GM21619 (cell line): Measurements from ENCODE around the gene TRIM52.

Experiments used
- ATAC-seq: cut with Tn5 transposase; IDR thresholded peaks from one replicate; pipeline ENCODE4 v1.9.1; 2021; ENCODE audit not compliant: unreplicated experiment

TRIM52 gene

DNA sequence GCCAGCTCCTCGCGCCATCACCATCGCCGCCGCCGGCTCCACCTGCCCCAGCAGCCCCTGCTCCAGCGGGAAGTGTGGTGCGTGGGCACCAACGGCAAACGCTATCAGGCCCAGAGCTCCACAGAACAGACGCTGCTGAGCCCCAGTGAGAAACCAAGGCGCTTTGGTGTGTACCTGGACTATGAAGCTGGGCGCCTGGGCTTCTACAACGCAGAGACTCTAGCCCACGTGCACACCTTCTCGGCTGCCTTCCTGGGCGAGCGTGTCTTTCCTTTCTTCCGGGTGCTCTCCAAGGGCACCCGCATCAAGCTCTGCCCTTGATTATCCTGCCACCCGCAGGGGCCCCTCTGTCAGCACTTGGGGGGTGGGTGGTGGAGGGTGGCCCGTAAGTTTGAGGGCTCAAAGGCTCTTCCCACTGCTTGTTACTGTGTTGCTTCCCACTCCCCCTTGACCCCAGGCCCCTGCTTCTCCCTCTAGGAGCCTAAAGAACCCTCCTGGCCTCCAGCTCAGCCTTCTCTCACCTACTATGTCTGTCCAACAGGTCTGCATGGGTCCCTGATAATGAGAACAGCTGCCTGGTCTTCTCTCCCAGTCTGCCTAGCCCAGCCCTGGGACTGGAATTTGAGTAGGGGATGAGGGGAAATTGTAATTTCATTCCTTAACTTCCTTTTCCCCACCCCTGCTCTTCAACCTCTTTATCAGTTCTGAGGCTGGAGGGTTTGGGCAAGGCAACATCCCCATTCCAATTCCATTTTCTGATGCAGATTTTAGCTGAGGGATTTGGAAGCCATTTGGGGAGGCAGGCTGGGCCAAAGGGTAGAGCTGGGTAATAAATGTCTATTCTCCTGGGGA, 26.3 kb downstream of the TRIM52 start:
- no peak for ATAC-seq

DNA sequence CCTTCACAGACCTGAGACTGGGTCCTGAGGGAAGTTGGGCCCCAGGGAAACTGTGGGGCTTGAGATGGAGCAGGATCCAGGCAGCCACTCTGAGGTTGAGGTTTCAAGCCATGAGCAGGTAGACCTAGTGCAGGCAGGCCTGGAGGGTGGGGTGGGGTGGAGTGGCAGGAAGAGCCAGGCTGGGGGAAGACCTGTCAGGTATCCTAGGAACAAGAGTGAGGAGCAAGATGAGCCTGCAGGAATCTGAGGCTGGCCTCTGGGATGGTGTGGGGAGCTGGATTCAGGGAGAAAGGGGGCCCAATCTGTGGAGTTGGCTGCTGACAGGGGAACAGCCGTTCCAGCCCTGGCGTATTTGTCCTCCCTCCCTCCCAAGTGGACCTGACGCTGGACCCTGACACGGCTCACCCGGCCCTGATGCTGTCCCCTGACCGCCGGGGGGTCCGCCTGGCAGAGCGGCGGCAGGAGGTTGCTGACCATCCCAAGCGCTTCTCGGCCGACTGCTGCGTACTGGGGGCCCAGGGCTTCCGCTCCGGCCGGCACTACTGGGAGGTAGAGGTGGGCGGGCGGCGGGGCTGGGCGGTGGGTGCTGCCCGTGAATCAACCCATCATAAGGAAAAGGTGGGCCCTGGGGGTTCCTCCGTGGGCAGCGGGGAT, 27.0 kb downstream of the TRIM52 start:
- ATAC-seq: no peak

DNA sequence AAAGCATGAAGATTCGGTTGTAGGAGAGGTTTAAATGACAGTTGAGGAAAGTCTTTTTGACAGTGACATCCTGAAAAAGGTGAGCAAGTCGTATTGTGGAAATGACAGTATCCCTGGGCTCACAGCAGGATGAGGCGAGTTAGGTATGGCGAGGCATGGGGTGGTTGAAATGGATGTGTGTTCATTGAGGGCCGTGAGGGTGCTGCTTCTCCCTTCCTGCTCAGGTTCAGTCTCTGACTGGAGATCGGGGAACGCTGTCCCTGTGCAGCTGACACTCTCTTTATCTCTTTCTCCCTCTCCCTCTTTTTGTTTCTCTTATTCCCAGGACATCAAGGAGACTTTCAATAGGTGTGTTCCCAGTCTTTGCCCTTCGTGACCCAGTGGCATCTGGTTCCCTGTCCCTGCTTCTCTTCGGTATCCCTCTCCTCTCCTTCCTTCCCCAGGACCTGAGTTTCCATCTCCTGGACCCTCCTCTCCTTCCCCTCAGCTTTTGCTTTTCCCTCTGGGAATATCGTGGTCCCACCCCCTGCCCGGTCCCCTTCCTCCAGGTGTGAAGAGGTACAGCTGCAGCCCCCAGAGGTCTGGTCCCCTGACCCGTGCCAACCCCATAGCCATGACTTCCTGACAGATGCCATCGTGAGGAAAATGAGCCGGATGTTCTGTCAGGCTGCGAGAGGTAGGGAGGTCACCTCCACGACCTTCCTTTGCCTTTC, 27.7 kb downstream of the TRIM52 start:
- no peak for ATAC-seq

DNA sequence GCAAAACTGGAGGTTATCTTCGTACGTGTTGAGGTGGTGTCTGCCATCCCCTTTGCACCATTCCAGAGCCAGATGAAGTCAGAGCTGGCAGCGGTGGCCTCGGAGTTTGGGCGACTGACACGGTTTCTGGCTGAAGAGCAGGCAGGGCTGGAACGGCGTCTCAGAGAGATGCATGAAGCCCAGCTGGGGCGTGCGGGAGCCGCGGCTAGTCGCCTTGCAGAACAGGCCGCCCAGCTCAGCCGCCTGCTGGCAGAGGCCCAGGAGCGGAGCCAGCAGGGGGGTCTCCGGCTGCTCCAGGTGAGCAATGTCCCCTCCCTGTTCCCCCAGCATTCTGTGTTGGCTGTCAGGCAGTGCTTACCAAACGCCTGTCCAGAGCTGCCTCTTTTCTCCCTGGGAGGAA, 28.4 kb downstream of the TRIM52 start:
- no peak for ATAC-seq

DNA sequence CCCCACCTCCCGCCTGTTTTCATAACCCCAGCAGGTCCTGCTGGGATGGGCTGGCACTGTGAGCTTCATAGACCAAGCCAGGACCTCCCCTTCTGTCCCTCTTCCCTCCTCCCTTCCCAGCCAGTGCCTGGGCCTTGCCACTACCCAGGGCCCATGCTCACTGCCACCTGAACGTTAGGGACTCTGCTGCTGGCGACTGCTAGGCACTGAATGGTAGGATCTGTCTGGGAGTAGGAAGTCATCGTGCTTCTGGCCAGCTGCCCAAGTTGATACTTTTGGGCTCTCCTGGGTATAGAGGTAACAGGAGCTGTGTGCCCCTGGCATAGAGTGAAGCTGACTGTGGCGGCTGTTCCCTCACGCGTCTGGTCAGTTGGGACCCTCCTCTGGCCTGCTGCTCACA, 29.5 kb downstream of the TRIM52 start:
- no peak for ATAC-seq

DNA sequence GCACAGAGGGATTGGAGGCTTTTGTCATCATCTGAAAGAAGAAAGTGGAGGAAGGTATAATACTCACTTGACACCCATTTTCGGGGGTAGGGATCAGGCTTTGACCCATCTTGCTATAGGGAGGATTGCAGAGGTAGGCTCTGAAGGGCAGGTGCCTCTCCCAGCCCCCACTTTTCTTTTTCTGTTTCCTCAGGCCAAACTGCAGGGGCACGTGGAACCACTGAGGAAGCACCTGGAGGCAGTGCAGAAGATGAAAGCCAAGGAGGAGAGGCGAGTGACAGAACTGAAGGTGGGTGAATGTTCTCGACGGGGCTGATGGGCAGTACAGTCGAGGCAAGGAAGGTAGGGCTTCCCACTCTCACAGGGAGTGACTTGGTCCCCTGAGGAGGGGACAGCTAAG, 30.4 kb downstream of the TRIM52 start:
- ATAC-seq: no peak

DNA sequence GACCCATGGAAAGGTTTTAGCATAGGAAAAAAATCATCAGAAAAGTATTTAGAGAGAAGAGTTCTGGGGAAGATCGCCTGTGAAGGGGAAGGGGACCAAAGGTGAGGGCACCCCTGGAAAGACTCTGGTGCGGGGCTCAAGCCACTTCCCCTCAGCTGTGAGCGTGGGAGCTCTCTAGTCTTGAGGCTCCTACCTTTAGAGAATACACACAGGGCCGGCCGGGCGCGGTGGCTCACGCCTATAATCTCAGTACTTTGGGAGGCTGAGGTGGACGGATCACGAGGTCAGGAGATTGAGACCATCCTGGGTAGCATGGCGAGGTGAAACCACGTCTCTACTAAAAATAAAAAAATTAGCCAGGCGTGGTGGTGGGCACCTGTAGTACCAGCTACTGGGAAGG, 30.9 kb downstream of the TRIM52 start:
- ATAC-seq: no peak

DNA sequence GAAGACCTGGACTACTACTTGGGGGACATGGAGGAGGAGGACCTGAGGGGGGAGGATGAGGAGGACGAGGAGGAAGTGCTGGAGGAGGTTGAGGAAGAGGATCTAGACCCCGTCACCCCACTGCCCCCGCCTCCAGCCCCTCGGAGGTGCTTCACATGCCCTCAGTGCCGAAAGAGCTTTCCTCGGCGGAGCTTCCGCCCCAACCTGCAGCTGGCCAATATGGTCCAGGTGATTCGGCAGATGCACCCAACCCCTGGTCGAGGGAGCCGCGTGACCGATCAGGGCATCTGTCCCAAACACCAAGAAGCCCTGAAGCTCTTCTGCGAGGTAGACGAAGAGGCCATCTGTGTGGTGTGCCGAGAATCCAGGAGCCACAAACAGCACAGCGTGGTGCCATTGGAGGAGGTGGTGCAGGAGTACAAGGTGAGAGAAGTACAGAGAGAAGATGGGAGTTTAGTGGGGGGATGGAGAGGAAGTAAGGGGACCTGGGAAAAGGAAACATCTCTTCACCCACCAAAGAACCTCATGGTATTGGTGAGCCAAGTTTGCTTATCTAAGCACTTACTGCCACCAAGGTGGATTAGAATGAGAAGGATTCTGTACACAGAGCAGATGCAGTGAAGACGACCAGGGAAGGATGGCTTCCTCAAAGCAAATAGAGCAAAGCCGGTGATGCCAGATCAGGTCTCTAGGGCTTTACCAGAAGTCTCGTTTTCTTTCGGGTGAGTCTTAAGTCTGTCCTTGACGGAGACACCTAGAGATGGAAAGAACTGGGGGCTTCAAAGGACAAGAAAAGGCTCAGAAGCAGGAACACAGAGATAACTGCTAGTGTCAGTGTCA, 36.3 kb downstream of the TRIM52 start:
- no peak for ATAC-seq

DNA sequence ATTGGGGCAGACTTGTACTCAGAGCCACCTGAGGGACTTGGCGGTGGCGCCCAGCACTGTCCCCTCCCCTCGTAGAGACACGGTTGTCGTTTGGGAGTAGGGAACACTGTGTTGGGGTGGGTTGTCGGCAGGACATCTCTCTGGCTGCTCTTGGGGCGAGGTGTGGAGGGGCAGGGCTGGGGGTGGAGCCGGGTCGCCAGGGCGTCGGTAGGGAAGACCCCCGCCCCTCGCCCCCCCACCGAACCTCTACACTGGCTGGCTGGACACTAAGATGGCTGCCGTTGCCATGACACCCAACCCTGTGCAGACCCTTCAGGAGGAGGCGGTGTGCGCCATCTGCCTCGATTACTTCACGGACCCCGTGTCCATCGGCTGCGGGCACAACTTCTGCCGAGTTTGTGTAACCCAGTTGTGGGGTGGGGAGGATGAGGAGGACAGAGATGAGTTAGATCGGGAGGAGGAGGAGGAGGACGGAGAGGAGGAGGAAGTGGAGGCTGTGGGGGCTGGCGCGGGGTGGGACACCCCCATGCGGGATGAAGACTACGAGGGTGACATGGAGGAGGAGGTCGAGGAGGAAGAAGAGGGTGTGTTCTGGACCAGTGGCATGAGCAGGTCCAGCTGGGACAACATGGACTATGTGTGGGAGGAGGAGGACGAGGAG, 37.1 kb downstream of the TRIM52 start:
- ATAC-seq: no peak

DNA sequence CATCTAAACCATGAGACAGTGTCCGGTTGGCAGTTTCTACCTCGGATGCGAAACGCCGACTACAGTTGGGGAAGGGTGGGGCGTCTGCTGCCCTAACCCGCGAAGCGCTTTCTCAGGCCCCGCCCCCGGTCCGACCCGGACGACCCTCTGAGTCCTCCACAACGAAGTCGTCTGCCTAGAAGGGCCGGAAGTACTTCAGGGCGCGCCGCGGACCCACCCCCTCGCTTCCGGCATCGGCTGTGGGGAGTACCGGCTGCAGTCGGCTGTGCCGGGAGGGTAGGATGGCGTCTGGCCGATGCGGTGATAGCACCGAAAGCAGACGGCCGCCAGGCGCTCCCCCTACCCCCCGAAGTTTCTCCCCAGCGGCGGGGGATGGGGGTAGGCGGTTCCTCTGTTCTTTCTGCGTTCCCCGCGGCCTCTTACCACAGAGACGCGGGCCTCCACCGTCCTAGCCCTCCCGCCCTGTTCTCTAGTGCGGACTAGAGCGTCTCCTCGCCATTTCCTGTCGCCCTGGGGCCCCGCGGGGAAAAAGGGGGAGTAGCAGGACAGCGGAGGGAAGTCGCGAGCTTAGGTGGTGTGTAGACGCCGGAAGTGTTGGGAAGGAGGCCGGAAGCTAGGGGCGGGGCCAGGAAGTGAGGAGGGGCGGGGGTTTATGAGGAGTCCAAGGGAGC, 37.8 kb downstream of the TRIM52 start, which contains the start of gene TRIM41:
TRIM41 (plus strand) TSS at position 224 of the 671 bp plus-strand sequence. CDS start 719 bp downstream, outside the sequence.
- ATAC-seq: peak; percentile 56

DNA sequence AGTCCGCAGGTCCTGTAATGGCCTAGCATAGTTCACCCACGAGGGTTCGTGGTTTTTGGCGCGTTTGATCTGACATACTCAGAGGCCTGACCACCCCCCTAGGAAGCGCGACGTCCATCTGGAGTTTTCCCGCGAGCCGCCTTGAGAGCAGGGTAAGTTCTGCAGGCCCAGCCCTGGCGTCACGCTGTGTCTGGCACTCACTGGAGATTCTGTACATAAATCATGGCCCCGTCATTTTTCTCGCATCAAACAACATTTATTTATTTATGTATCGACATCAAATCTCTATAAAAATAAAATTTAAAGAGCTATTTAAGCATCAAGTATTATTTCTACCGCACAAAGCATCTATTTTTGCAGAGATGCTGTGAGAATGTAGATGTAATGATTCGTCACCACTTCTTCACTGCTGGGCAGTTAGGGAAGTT, 38.3 kb downstream of the TRIM52 start:
- no peak for ATAC-seq

DNA sequence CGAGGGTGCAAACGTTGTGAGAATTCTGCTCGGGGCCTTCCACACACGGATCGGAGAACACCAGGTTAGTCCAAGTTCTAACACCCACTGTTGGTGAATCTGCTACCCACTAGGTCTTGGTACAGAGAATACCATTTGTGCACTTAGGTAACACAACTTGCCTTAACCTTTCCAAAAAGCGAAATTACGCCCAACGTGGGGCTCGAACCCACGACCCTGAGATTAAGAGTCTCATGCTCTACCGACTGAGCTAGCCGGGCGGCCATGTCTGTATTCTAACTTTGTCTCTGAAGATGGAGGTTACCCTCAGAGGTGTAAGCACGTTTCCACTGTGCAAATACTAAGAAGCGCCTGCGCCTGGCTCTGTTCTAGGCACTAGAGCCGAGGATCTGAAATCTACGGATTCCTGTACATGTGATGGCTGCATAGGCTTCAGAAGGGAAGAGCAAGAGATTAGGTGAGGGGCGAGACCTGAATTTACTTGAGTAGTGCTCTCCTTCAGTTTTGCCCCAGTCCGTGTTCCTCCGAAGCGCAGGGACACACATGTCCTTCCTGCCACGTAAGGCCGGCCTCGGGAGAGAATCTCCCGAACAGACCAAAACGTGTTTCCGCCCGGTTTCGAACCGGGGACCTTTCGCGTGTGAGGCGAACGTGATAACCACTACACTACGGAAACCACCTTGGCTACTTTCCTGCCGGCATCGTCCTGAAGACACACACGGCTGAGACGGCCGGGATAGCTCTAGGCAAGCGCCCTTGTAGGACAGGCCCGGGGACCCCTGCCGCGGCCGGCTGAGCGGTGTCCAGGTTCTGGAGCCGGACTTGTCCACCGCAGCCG, 38.9 kb downstream of the TRIM52 start:
- ATAC-seq: peak; percentile 26

DNA sequence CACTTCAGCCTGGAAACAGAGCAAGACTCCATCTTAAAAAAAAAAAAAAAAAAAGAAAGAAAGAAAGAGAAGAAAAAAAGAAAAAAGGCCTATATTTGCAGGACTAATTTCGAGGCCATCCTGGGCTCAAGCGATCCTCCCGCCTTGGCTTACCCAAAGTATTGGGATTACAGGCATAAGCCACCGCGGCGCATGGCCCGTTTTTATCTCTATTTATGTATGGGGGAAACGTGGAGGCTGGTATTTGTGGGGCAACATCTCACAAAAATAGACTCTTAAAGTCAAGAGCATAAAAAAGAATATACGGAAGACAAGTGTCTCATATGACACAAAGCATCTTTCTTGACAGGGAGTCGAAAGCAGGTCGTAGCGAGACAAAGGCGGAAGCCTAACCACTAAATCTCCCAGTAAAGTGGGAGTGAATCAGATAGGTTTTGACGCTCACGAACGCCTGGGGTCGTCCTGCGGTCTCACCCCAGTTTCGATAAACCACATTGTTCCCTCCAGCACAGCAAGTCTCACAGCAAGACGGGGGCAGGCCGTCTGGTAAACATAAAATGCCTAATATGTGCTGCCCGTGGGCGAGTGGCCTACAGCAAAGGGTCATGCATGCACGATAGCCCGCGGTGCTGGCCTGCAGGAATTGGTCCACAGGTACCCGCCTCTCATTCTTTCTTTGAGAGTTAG, 39.7 kb downstream of the TRIM52 start:
- ATAC-seq: no peak

DNA sequence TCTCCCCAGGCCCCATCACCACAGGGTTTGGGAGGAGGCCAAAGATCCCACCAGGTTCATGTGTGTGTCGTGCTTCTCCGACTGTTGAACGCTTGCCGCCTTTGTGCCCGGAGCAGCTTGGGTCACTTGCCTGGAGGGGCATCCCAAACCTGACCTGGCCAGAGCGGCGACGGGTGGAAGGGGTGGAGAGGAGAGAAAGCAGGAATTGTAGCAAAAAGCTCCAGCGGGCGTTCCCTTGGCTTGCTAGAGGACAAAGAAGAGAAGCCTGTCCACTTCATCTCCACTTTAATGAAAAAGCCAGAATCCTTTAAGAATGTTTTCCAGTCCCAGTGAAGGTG, 40.8 kb downstream of the TRIM52 start:
- ATAC-seq: no peak

DNA sequence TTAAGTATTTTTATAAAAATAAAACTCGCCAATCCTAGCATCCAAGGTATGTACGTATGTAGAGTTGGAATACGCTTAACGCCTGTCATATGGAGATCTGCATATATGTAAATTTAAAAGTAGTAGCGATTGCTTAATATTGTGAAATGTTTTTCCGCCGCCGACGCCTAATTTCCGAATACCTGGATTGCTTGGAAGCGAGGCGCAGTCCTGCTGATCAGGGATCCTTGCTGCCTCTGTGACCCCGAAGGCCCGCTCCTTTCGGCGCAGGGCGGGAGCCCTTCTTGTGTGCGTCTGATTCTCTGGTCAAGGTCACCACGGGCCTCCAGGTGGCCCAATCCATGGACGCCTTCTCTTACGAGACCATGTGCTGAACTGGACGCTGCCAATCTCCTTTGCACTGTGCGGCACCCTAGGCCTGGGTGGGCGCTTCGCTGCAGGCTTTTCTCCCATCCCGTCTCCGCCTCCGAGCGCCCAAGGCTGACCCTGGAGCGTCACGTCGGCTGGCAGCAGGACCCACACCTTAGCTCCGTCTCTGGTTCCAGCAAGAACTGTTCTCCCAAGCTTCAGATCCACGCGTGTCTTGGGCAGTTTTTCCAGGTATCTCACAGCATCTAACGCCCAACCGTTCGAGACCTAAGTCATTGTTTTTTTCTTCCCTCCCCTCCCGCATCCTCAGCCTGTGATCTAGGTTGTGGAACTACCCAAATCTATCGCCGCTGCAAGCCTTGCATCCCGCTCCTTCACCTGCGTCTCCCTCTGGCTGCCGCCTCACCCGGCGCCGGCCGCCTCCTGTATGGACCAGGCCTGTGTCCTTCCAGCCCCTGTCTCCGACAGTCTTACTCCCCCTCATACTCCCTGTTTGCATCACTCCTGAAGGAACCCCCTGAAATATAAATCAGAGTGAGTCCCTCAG, 41.4 kb downstream of the TRIM52 start:
- no peak for ATAC-seq

DNA sequence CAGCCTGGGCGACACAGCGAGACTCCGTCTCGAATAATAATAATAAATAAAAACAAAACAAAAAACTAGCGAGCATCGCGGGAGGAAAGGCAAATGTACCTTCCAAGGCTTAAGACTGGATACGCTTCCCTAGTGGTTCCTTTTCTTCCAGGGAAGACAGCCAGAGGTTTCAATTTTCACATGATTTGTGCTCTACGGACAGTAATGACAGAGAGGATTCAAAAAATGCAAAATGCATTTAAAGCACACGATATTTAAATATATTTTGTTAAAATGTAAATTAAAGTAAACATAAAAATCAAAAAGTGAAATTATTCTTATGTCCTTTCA, 42.2 kb downstream of the TRIM52 start:
- no peak for ATAC-seq

DNA sequence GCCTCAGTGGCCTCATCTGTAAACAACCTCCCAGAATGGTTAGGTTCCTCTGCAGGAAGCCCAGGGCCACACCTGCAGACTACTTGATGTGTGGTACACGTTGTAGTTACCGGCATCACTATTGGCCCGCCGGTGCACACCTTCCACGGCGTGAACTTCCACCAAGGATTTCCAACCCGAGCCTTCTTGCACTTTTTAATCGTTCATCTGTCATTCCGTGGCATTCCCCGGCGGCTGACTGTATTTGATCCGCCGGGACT, 43.2 kb downstream of the TRIM52 start:
- ATAC-seq: peak; percentile 18
